Mucosa of rectum (tissue), 2 donors: ENCODE measurements around the gene UMAD1.
"Not testable (repeated sequence)": the region's sequence is repeated elsewhere in the genome, so short reads cannot be mapped to it uniquely, and the experiment has no call there.

Source experiments
- H3K27ac ChIP-seq, 2 donors: one replicate each; pipeline ENCODE4 v1.7.0; 2013; ENCODE audit warnings: inconsistent platforms in 2 of 2, low read depth in 2 of 2, low read length in 2 of 2
- H3K27me3 ChIP-seq, 2 donors: one replicate each; pipeline ENCODE4 v1.7.0; 2013; ENCODE audit warnings: low read length in 2 of 2; ENCODE audit not compliant: control insufficient read depth in 2 of 2, insufficient read depth in 2 of 2
- H3K36me3 ChIP-seq, 2 donors: one replicate each; pipeline ENCODE4 v1.7.0; 2013; ENCODE audit warnings: low read length in 2 of 2; ENCODE audit not compliant: control insufficient read depth in 2 of 2, insufficient read depth in 2 of 2
- H3K4me1 ChIP-seq, 2 donors: one replicate each; pipeline ENCODE4 v1.7.0; 2013; ENCODE audit warnings: low read length in 2 of 2, mild to moderate bottlenecking in 1 of 2; ENCODE audit not compliant: control insufficient read depth in 2 of 2, insufficient read depth in 2 of 2
- H3K4me3 ChIP-seq, 2 donors: one replicate each; pipeline ENCODE4 v1.7.0; 2013; ENCODE audit warnings: low read length in 2 of 2
- H3K9ac ChIP-seq, 2 donors: one replicate each; pipeline ENCODE4 v1.7.0; 2013; ENCODE audit warnings: low read length in 2 of 2, low read depth in 1 of 2, mild to moderate bottlenecking in 1 of 2
- H3K9me3 ChIP-seq, 2 donors: one replicate each; pipeline ENCODE4 v1.7.0; 2013; ENCODE audit warnings: low read length in 2 of 2; ENCODE audit not compliant: control insufficient read depth in 2 of 2
- donor health status: healthy.
- donor health status: Normal muscosa, but diverticular disease.

The UMAD1 gene

GRCh38 chr7:7651479-7651878 is 10.9 kb downstream of the UMAD1 start:
- H3K4me1 ChIP-seq = peaks cover 7 to 8% of the 10 kb centered on the region in 2 donors
- H3K27ac ChIP-seq = no peak overlapping the region
- no peak overlapping the region for H3K9ac ChIP-seq
- no peaks in the 10 kb centered on the region for H3K9me3 ChIP-seq
- H3K27me3 ChIP-seq = no peaks in the 10 kb centered on the region
- no peak overlapping the region for H3K4me3 ChIP-seq
- H3K36me3 ChIP-seq = no peaks in the 10 kb centered on the region

DNA sequence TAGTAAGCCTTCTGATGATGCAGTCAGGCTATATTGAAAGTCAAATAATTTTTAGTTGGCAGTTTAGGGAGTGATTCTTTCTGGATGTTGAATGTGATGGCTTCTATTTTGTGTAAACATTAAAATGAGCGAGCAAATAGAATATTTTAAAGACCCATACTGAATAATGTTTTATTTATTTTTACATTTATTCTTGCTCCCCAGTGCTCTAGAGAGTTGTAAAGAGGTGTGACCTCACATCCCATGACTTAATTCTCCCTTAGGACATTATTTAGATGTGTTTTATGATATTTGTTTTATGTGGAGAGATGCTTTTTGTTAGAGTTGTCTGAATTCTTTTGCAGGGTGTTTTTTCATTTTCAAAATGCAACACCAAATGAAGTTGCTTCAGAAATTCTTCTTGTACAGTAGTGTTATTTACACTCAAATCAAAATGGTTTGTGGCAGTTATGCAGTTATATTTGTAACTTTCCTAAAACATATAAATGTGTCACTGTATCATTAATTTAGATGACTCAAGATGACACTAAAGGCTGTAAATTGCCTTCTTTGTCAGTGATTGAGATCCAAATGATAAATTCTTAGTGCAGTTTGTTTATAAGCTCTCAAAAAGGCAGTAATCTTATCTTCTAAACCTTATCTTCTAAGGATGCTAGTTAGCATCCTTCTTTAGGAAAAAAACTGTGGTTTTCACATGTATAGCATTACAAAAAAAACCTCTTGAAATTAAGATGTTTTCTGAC is 12.4 kb downstream of the UMAD1 start:
- Histone ChIP-seq H3K27ac (no peak overlapping the region), H3K36me3 (no peaks in the 10 kb centered on the region), H3K9ac (no peak overlapping the region), H3K4me3 (no peak overlapping the region), H3K27me3 (no peaks in the 10 kb centered on the region), H3K4me1 (peaks cover 7 to 8% of the 10 kb centered on the region in 2 donors), H3K9me3 (no peaks in the 10 kb centered on the region)

GRCh38 chr7:7653593-7654187 is 13.1 kb downstream of the UMAD1 start:
- no peak overlapping the region for H3K4me3 ChIP-seq
- H3K27me3 ChIP-seq = no peaks in the 10 kb centered on the region
- H3K36me3 ChIP-seq = no peaks in the 10 kb centered on the region
- H3K9me3 ChIP-seq = no peaks in the 10 kb centered on the region
- peaks cover 7 to 8% of the 10 kb centered on the region in 2 donors for H3K4me1 ChIP-seq
- no peak overlapping the region for H3K9ac ChIP-seq
- H3K27ac ChIP-seq = no peak overlapping the region

DNA sequence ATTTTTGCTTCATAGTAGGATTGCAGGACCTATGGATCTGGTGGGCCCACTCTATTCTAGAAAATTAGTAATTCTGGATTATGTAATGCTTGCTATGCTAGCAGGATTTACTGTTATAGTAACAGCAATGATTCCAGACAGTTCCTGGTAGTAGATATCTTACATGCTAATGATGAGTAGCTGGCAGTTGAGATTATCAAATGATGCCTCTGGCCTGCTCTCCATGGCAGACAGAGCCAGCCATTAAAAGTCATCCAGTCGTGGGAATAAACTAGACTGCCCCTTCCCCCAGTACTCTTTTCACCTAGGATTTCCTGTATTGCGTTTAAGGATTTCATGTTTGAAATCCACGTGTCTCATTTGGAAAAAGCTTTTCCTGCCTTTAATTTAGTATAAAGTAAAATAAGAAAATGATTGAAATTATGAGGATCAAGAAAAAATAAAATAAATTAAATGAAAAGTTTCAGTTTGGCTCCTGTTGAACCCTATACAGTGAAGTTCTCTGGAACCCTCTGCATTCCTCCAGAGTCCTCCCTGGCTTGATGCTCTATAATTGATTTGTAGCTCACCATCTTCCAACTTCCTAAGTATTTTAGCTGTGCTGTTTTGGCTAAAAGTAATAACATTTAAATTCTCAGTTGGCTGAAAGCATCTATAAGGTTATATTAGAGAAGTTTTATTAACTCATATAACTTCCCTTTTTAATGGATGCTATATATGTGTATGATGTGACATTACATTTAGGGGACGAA is 14.6 kb downstream of the UMAD1 start:
- Histone ChIP-seq H3K27me3 (no peaks in the 10 kb centered on the region), H3K9ac (no peak overlapping the region), H3K27ac (no peak overlapping the region), H3K4me1 (peaks cover 6 to 8% of the 10 kb centered on the region in 2 donors), H3K9me3 (no peaks in the 10 kb centered on the region), H3K4me3 (no peak overlapping the region), H3K36me3 (no peaks in the 10 kb centered on the region)

GRCh38 chr7:7656459-7656858 is 15.9 kb downstream of the UMAD1 start:
- not testable (repeated sequence) for H3K9me3 ChIP-seq, H3K9ac ChIP-seq, H3K4me1 ChIP-seq, H3K27me3 ChIP-seq, H3K36me3 ChIP-seq, H3K27ac ChIP-seq, H3K4me3 ChIP-seq

DNA sequence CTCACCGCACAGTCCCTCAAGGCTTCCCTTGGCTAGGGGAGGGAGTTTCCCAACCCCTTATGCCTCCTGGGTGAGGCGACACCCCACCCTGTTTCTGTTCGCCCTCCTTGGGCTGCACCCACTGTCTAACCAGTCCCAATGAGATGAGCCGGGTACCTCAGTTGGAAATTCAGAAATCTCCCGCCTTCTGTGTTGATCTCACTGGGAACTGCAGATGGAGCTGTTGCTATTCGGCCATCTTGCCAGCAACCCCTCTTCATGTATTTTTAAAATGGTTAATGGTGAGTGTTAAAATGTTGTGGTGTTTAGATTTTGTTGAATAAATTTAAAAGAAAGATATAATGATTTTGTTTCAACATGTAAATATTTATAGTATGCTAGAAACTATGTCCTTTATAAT is 22.0 kb downstream of the UMAD1 start:
- Histone ChIP-seq H3K27me3 (no peaks in the 10 kb centered on the region), H3K27ac (no peak overlapping the region), H3K4me1 (no peaks in the 10 kb centered on the region), H3K9ac (no peak overlapping the region), H3K4me3 (no peak overlapping the region), H3K9me3 (no peaks in the 10 kb centered on the region), H3K36me3 (no peaks in the 10 kb centered on the region)

- no peaks in the 10 kb centered on the region for H3K36me3 ChIP-seq
- H3K27ac ChIP-seq = no peak overlapping the region
These were observed 23.7 kb downstream of the UMAD1 start for GRCh38 chr7:7664291-7664690.

GRCh38 chr7:7665031-7665430 is 24.5 kb downstream of the UMAD1 start:
- no peak overlapping the region for H3K27ac ChIP-seq
- H3K36me3 ChIP-seq = no peaks in the 10 kb centered on the region
- no peaks in the 10 kb centered on the region for H3K4me1 ChIP-seq
- H3K27me3 ChIP-seq = no peaks in the 10 kb centered on the region
- no peaks in the 10 kb centered on the region for H3K9me3 ChIP-seq
- no peak overlapping the region for H3K9ac ChIP-seq
- H3K4me3 ChIP-seq = no peak overlapping the region

More at GRCh38 chr7:7664291-7664690, 23.7 kb downstream of the UMAD1 start:
- H3K4me1 ChIP-seq = no peaks in the 10 kb centered on the region
- H3K27me3 ChIP-seq = no peaks in the 10 kb centered on the region
- H3K4me3 ChIP-seq = no peak overlapping the region
- no peaks in the 10 kb centered on the region for H3K9me3 ChIP-seq
- H3K9ac ChIP-seq = no peak overlapping the region

DNA sequence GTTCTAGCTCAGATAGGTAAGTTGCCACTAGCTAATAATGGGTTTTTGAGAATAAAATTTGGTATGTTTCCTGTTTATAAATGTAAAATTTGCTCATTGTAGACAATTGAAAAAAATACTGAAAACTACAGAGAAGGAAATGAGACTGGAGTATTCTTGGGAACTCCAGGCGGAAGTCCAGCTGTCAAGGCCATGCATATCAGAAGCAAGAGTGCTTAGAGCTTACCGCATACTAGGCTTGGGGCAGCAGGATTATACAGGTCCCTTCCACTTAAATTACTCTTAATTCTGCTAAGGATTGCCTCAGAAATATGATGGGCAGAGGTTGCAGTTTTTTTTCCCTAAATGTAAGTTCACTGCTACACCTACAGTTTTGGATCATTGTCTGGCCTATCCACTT is 26.6 kb downstream of the UMAD1 start:
- H3K4me3 ChIP-seq = no peak overlapping the region
- H3K36me3 ChIP-seq = no peaks in the 10 kb centered on the region
- no peak overlapping the region for H3K9ac ChIP-seq
- no peak overlapping the region for H3K27ac ChIP-seq
- no peaks in the 10 kb centered on the region for H3K9me3 ChIP-seq
- no peaks in the 10 kb centered on the region for H3K4me1 ChIP-seq
- no peaks in the 10 kb centered on the region for H3K27me3 ChIP-seq

DNA sequence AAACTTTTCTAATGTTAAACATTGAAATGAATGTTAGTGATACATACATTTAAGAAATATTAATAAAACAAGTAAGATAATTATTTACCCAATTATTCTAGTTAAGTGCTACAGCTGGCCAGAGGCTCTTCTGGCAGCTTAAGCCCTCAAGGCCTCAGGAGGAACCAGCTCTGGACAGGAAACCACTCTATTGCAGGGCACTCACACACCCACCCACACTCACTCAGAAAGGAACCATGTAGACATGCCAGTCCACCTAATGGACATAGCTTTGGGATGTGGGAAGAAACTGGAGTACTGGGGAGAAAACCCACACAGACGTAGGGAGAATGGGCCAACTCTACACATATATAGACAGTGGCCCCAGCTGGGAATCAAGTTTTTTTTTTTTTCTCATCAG is 28.2 kb downstream of the UMAD1 start:
- H3K9ac ChIP-seq = no peak overlapping the region
- no peak overlapping the region for H3K27ac ChIP-seq
- H3K27me3 ChIP-seq = no peaks in the 10 kb centered on the region
- no peak overlapping the region for H3K4me3 ChIP-seq
- no peaks in the 10 kb centered on the region for H3K36me3 ChIP-seq
- H3K4me1 ChIP-seq = no peaks in the 10 kb centered on the region
- no peaks in the 10 kb centered on the region for H3K9me3 ChIP-seq
